ENCODE results near the gene NDUFS7. TPM values are rescaled to one million over a fixed set of nuclear protein-coding genes. Genes with fewer than 3 reads are reported as not detected.
A peak's percentile ranks its signal among the peaks of the same experiment; 100 is the strongest.

Gene NDUFS7
- total RNA-seq, 2 experiments from 2014 or later: 132 to 147 TPM

GRCh38 chr19:1440418-1440801, 56.7 kb downstream of the NDUFS7 start:
- BruUV-seq (replicated peaks): no TSS peak
- intact Hi-C loops (cut with micrococcal nuclease; ENCODE audit: unreplicated experiment): no loop called here
- no peak for DNase-seq (ENCODE audit: low spot score)
- Histone ChIP-seq H3K9me3 (ENCODE audit: low read length) (no peaks in the 10 kb centered on the region), H2AFZ (ENCODE audit: low read length) (no peak overlapping the region), H3K27ac (ENCODE audit: low read depth, low read length, poor library complexity, severe bottlenecking) (no peak overlapping the region), H3K4me1 (ENCODE audit: insufficient read depth, low read length, poor library complexity, severe bottlenecking) (peaks cover 44% of the 10 kb centered on the region), H3K4me3 (ENCODE audit: low read depth, low read length, poor library complexity, severe bottlenecking) (peak overlapping the region; percentile 7), H3K36me3 (ENCODE audit: insufficient read depth, low read length) (peaks cover 56% of the 10 kb centered on the region), H3K79me2 (ENCODE audit: insufficient read depth, low read depth, low read length) (peaks cover 34% of the 10 kb centered on the region), H3K4me2 (ENCODE audit: low read length) (peak overlapping the region; percentile 93), H4K20me1 (ENCODE audit: insufficient read depth, low read length) (peaks cover 18% of the 10 kb centered on the region), H3K9me2 (ENCODE audit: insufficient read depth, low read length) (no peaks in the 10 kb centered on the region)
- CTCF ChIA-PET (ENCODE audit: unreplicated experiment): no interaction called here
- POLR2A ChIA-PET: no interaction called here
- TF ChIP-seq CTCF (conservative IDR thresholded peaks at IDR 0.05; ENCODE audit: low read length) (no peak), EZH2phosphoT487 (IDR thresholded peaks at IDR 0.05; ENCODE audit: borderline replicate concordance, low read depth, low read length) (no peak)

GRCh38 chr19:1441022-1441426, 57.3 kb downstream of the NDUFS7 start:
- ChIA-PET CTCF (ENCODE audit: unreplicated experiment) (no interaction called here), POLR2A (interaction anchor here (0.6 kb wide), 1 partner anchor 210 kb away, joined by 3 read pairs; no protein-coding TSS in a partner anchor)
- BruUV-seq (replicated peaks): no TSS peak
- H3K9me2 ChIP-seq (ENCODE audit: insufficient read depth, low read length): no peaks in the 10 kb centered on the region
- no peak overlapping the region for H3K4me3 ChIP-seq (ENCODE audit: low read depth, low read length, poor library complexity, severe bottlenecking)
- no peaks in the 10 kb centered on the region for H3K9me3 ChIP-seq (ENCODE audit: low read length)
- intact Hi-C loops (cut with micrococcal nuclease; ENCODE audit: unreplicated experiment): no loop called here
- peaks cover 52% of the 10 kb centered on the region for H3K36me3 ChIP-seq (ENCODE audit: insufficient read depth, low read length)
- H4K20me1 ChIP-seq (ENCODE audit: insufficient read depth, low read length): peaks cover 18% of the 10 kb centered on the region
- TF ChIP-seq EZH2phosphoT487 (IDR thresholded peaks at IDR 0.05; ENCODE audit: borderline replicate concordance, low read depth, low read length) (no peak), CTCF (conservative IDR thresholded peaks at IDR 0.05; ENCODE audit: low read length) (no peak)
- no peak for DNase-seq (ENCODE audit: low spot score)
- H3K4me1 ChIP-seq (ENCODE audit: insufficient read depth, low read length, poor library complexity, severe bottlenecking): peaks cover 44% of the 10 kb centered on the region
- peak overlapping the region; percentile 93; the same call in 1 of the 2 replicates for H3K4me2 ChIP-seq (ENCODE audit: low read length)
- no peak overlapping the region for H2AFZ ChIP-seq (ENCODE audit: low read length)
- H3K27ac ChIP-seq (ENCODE audit: low read depth, low read length, poor library complexity, severe bottlenecking): no peak overlapping the region
- H3K79me2 ChIP-seq (ENCODE audit: insufficient read depth, low read depth, low read length): peaks cover 34% of the 10 kb centered on the region

GRCh38 chr19:1441677-1442438, 58.2 kb downstream of the NDUFS7 start:
- Histone ChIP-seq H3K4me3 (ENCODE audit: low read depth, low read length, poor library complexity, severe bottlenecking) (no peak overlapping the region), H4K20me1 (ENCODE audit: insufficient read depth, low read length) (peaks cover 18% of the 10 kb centered on the region), H3K4me1 (ENCODE audit: insufficient read depth, low read length, poor library complexity, severe bottlenecking) (peaks cover 44% of the 10 kb centered on the region), H2AFZ (ENCODE audit: low read length) (no peak overlapping the region), H3K4me2 (ENCODE audit: low read length) (no peak overlapping the region), H3K79me2 (ENCODE audit: insufficient read depth, low read depth, low read length) (peaks cover 34% of the 10 kb centered on the region), H3K9me2 (ENCODE audit: insufficient read depth, low read length) (no peaks in the 10 kb centered on the region), H3K36me3 (ENCODE audit: insufficient read depth, low read length) (peaks cover 52% of the 10 kb centered on the region), H3K27ac (ENCODE audit: low read depth, low read length, poor library complexity, severe bottlenecking) (no peak overlapping the region), H3K9me3 (ENCODE audit: low read length) (no peaks in the 10 kb centered on the region)
- TF ChIP-seq EZH2phosphoT487 (IDR thresholded peaks at IDR 0.05; ENCODE audit: borderline replicate concordance, low read depth, low read length) (no peak), CTCF (conservative IDR thresholded peaks at IDR 0.05; ENCODE audit: low read length) (no peak)
- BruUV-seq (replicated peaks): no TSS peak
- intact Hi-C loops (cut with micrococcal nuclease; ENCODE audit: unreplicated experiment): no loop called here
- DNase-seq (ENCODE audit: low spot score): no peak
- ChIA-PET CTCF (ENCODE audit: unreplicated experiment) (no interaction called here), POLR2A (no interaction called here)
